SU-DHL-6 (cell line): ENCODE results near the gene SLC39A5.

Source experiments
- H2AFZ ChIP-seq: fragments of 200-600 bp; sonication (generic); 2 replicates; pipeline ENCODE4 v1.6.1; 2014; ENCODE audit warnings: low read depth, mild to moderate bottlenecking, moderate library complexity, mixed read lengths, antibody characterized with exemption, low read length; ENCODE audit not compliant: severe bottlenecking
- H3F3A ChIP-seq: fragments of 200-600 bp; shearing (Covaris generic); 2 replicates; pipeline ENCODE4 v1.6.0; 2016; ENCODE audit warnings: antibody characterized with exemption, mild to moderate bottlenecking; ENCODE audit not compliant: insufficient read depth
- H3K27ac ChIP-seq: fragments of 200-600 bp; sonication (generic); 2 replicates; pipeline ENCODE4 v1.5.1; 2016; ENCODE audit warnings: low read depth, mild to moderate bottlenecking, low read length, moderate library complexity, mixed read lengths
- H3K27me3 ChIP-seq: fragments of 200-600 bp; sonication (generic), shearing (Covaris generic); 2 replicates; pipeline ENCODE4 v1.6.0; 2014; ENCODE audit warnings: mild to moderate bottlenecking, low read length
- H3K36me3 ChIP-seq: fragments of 200-600 bp; sonication (generic); 2 replicates; pipeline ENCODE4 v1.6.1; 2014; ENCODE audit warnings: mild to moderate bottlenecking, low read length, mixed read lengths
- H3K4me2 ChIP-seq: fragments of 300-600, 200-600 bp; shearing (Covaris generic), sonication (generic); 2 replicates; pipeline ENCODE4 v1.6.0; 2014; ENCODE audit warnings: low read length, low read depth, mild to moderate bottlenecking; ENCODE audit not compliant: poor library complexity, severe bottlenecking
- H3K4me3 ChIP-seq: fragments of 200-600 bp; sonication (generic); 2 replicates; pipeline ENCODE4 v1.5.1; 2014; ENCODE audit warnings: antibody characterized with exemption, low read length, mild to moderate bottlenecking, mixed read lengths; ENCODE audit not compliant: insufficient read depth, poor library complexity, severe bottlenecking
- H3K79me2 ChIP-seq: fragments of 200-600 bp; sonication (generic); 2 replicates; pipeline ENCODE4 v1.6.1; 2014; ENCODE audit warnings: mild to moderate bottlenecking, low read length, moderate library complexity; ENCODE audit not compliant: insufficient read depth
- H3K9ac ChIP-seq: fragments of 200-600 bp; sonication (generic); 2 replicates; pipeline ENCODE4 v1.7.0; 2014; ENCODE audit warnings: mild to moderate bottlenecking, low read length
- H3K9me2 ChIP-seq: fragments of 200-600 bp; sonication (generic); replicated peaks from 2 replicates; pipeline ENCODE4 v1.6.1; 2014; ENCODE audit warnings: low read length; ENCODE audit not compliant: insufficient read depth
- H3K9me3 ChIP-seq: fragments of 200-600 bp; sonication (generic); 2 replicates; pipeline ENCODE4 v1.6.1; 2014; ENCODE audit warnings: low read length, mixed read lengths; ENCODE audit not compliant: insufficient read depth
- H4K20me1 ChIP-seq: fragments of 200-600 bp; sonication (generic); 2 replicates; pipeline ENCODE4 v1.6.1; 2014; ENCODE audit warnings: low read depth, mild to moderate bottlenecking, antibody characterized with exemption, low read length, moderate library complexity, mixed read lengths
- CTCF ChIP-seq: fragments of 200-600 bp; sonication (generic); IDR thresholded peaks from one replicate; pipeline ENCODE4 v1.5.1; 2017; ENCODE audit warnings: antibody characterized with exemption, mild to moderate bottlenecking, low read length, moderate library complexity; ENCODE audit not compliant: insufficient read depth, poor library complexity, severe bottlenecking
- EZH2phosphoT487 ChIP-seq: fragments of 200-600 bp; sonication (generic), shearing (Covaris generic); conservative IDR thresholded peaks from 2 replicates; pipeline ENCODE4 v1.6.1; 2018; ENCODE audit warnings: mild to moderate bottlenecking, antibody characterized with exemption, low read length, moderate library complexity, mixed read lengths

Gene SLC39A5

DNA sequence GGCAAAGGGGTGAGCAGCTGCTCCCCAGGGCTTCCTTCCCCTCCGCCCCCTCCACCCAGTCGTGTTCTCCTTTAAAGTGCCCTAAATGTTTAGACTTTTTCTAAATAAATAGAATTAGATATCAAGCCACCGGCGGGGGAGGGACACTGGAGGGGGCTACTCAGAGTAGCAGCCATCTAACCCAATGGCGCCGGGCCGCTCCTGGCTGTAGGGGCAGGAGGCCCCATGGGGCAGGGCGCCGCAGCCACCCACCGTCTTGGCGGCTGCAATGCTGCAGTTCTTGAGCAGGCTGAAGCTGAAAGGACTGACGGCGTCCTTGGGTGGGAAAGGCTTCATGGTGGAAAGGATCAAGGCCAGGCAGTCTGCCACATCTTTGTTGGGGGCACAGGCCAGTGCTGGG is 13.1 kb downstream of the SLC39A5 start:
- no peak overlapping the region for H3K9ac ChIP-seq
- H2AFZ ChIP-seq: no peak overlapping the region
- H3K9me3 ChIP-seq: no peaks in the 10 kb centered on the region
- H3K9me2 ChIP-seq: no peaks in the 10 kb centered on the region
- no peaks in the 10 kb centered on the region for H4K20me1 ChIP-seq
- TF ChIP-seq EZH2phosphoT487: no peak
- H3K27ac ChIP-seq: no peak overlapping the region
- H3K36me3 ChIP-seq: no peaks in the 10 kb centered on the region
- H3F3A ChIP-seq: no peaks in the 10 kb centered on the region
- no peak overlapping the region for H3K4me3 ChIP-seq
- H3K79me2 ChIP-seq: no peaks in the 10 kb centered on the region
- H3K27me3 ChIP-seq: no peaks in the 10 kb centered on the region
- H3K4me2 ChIP-seq: no peak overlapping the region

GRCh38 chr12:56243731-56244181 is 13.9 kb downstream of the SLC39A5 start:
- no peaks in the 10 kb centered on the region for H4K20me1 ChIP-seq
- H3K36me3 ChIP-seq: no peaks in the 10 kb centered on the region
- no peak overlapping the region for H3K9ac ChIP-seq
- no peaks in the 10 kb centered on the region for H3K79me2 ChIP-seq
- H3K27ac ChIP-seq: no peak overlapping the region
- H3K4me3 ChIP-seq: no peak overlapping the region
- H3K9me2 ChIP-seq: no peaks in the 10 kb centered on the region
- no peak overlapping the region for H2AFZ ChIP-seq
- no peaks in the 10 kb centered on the region for H3K9me3 ChIP-seq
- no peaks in the 10 kb centered on the region for H3K27me3 ChIP-seq
- TF ChIP-seq EZH2phosphoT487: no peak
- no peak for TF ChIP-seq CTCF
- no peaks in the 10 kb centered on the region for H3F3A ChIP-seq
- no peak overlapping the region for H3K4me2 ChIP-seq

GRCh38 chr12:56244494-56244893 is 14.6 kb downstream of the SLC39A5 start:
- TF ChIP-seq EZH2phosphoT487 (no peak), CTCF (no peak)
- Histone ChIP-seq H3K9me2 (no peaks in the 10 kb centered on the region), H2AFZ (no peak overlapping the region), H3K4me3 (no peak overlapping the region), H4K20me1 (no peaks in the 10 kb centered on the region), H3K36me3 (no peaks in the 10 kb centered on the region), H3F3A (no peaks in the 10 kb centered on the region), H3K4me2 (no peak overlapping the region), H3K79me2 (no peaks in the 10 kb centered on the region), H3K27me3 (no peaks in the 10 kb centered on the region), H3K9ac (no peak overlapping the region), H3K9me3 (no peaks in the 10 kb centered on the region), H3K27ac (no peak overlapping the region)

GRCh38 chr12:56247923-56248322 is 18.1 kb downstream of the SLC39A5 start:
- Histone ChIP-seq H3F3A (no peaks in the 10 kb centered on the region), H3K9me2 (no peaks in the 10 kb centered on the region), H3K27ac (no peak overlapping the region), H3K4me3 (no peak overlapping the region), H3K27me3 (no peaks in the 10 kb centered on the region), H4K20me1 (no peaks in the 10 kb centered on the region), H3K79me2 (no peaks in the 10 kb centered on the region), H2AFZ (no peak overlapping the region), H3K36me3 (no peaks in the 10 kb centered on the region), H3K9ac (no peak overlapping the region), H3K9me3 (no peaks in the 10 kb centered on the region), H3K4me2 (no peak overlapping the region)
- TF ChIP-seq EZH2phosphoT487 (no peak), CTCF (no peak)
